IMR-90 (cell line): Measurements from ENCODE around the gene ZSWIM9. TPM values are rescaled to one million over a fixed set of nuclear protein-coding genes. Genes with fewer than 3 reads are reported as not detected.
"Not testable (repeated sequence)": the region's sequence is repeated elsewhere in the genome, so short reads cannot be mapped to it uniquely, and the experiment has no call there.

Source experiments
- ATAC-seq: fragments of 200-7000 bp; cut with Tn5 transposase; 2 replicates; pipeline ENCODE4 v1.9.1; 2020; ENCODE audit warnings: low read depth, mild to moderate bottlenecking, moderate library complexity
- BruUV-seq: library from RNA; stranded (reverse); fragments of 400-500 nt; replicated peaks from 2 replicates; lab custom pipeline; 2021; lab: Mats Ljungman, UMichigan
- CTCF ChIA-PET: fragments of 300-600 bp; formaldehyde crosslinking; extraction: SDS; loops from one replicate; lab custom pipeline; 2021; ENCODE audit warnings: antibody characterized with exemption; lab: Yijun Ruan, JAX
- POLR2A ChIA-PET: fragments of 300-600 bp; sonication (Branson Sonifier 250); formaldehyde crosslinking; loops from one replicate; lab custom pipeline; 2022; ENCODE audit warnings: antibody characterized with exemption; ENCODE audit not compliant: unreplicated experiment; lab: Charles Lee
- DNase-seq: peaks from one replicate; pipeline ENCODE4 v3.0.0; 2013
- H2AFZ ChIP-seq: replicated peaks from 2 replicates; pipeline ENCODE3; 2013; ENCODE audit warnings: low read length, mild to moderate bottlenecking; ENCODE audit not compliant: poor library complexity
- H2AK5ac ChIP-seq: 2 replicates; pipeline ENCODE4 v1.6.1; 2013; ENCODE audit warnings: low read depth, low read length, inconsistent platforms
- H2AK9ac ChIP-seq: replicated peaks from 2 replicates; pipeline ENCODE3; 2013; ENCODE audit warnings: mild to moderate bottlenecking, low read depth, low read length, moderate library complexity; ENCODE audit not compliant: poor library complexity
- H2BK120ac ChIP-seq: 2 replicates; pipeline ENCODE4 v1.6.1; 2013; ENCODE audit warnings: low read depth, low read length, inconsistent platforms
- H2BK15ac ChIP-seq: 3 replicates; pipeline ENCODE4 v1.6.1; 2013; ENCODE audit warnings: low read depth, low read length, inconsistent platforms
- H2BK20ac ChIP-seq: 2 replicates; pipeline ENCODE4 v1.6.1; 2013; ENCODE audit warnings: low read depth, mild to moderate bottlenecking, inconsistent platforms, low read length, moderate library complexity
- H2BK5ac ChIP-seq: 2 replicates; pipeline ENCODE4 v1.6.1; 2013; ENCODE audit warnings: mild to moderate bottlenecking, low read depth, low read length, inconsistent platforms; ENCODE audit not compliant: poor library complexity, severe bottlenecking
- H3K14ac ChIP-seq: replicated peaks from 2 replicates; pipeline ENCODE4 v1.6.1; 2013; ENCODE audit warnings: low read depth, low read length, inconsistent platforms
- H3K18ac ChIP-seq: 2 replicates; pipeline ENCODE4 v1.6.1; 2013; ENCODE audit warnings: low read depth, low read length, control low read depth
- H3K23ac ChIP-seq: 2 replicates; pipeline ENCODE4 v1.6.1; 2013; ENCODE audit warnings: low read depth, low read length, inconsistent platforms
- H3K27ac ChIP-seq: 2 replicates; pipeline ENCODE4 v1.5.1; 2013; ENCODE audit warnings: mild to moderate bottlenecking, control low read depth, low read length; ENCODE audit not compliant: insufficient read depth
- H3K27me3 ChIP-seq: 2 replicates; pipeline ENCODE4 v1.6.1; 2013; ENCODE audit warnings: low read length; ENCODE audit not compliant: control insufficient read depth, insufficient read depth
- H3K36me3 ChIP-seq: 2 replicates; pipeline ENCODE4 v1.6.1; 2013; ENCODE audit warnings: low read length, mixed read lengths; ENCODE audit not compliant: control insufficient read depth, insufficient read depth
- H3K4ac ChIP-seq: 2 replicates; pipeline ENCODE4 v1.6.1; 2013; ENCODE audit warnings: low read depth, low read length, inconsistent platforms
- H3K4me1 ChIP-seq: 2 replicates; pipeline ENCODE4 v1.6.1; 2013; ENCODE audit warnings: low read length, mixed read lengths; ENCODE audit not compliant: control insufficient read depth, insufficient read depth
- H3K4me2 ChIP-seq: 2 replicates; pipeline ENCODE4 v1.6.1; 2013; ENCODE audit warnings: low read depth, mild to moderate bottlenecking, control low read depth, low read length, moderate library complexity
- H3K4me3 ChIP-seq: 2 replicates; pipeline ENCODE4 v1.5.1; 2013; ENCODE audit warnings: low read depth, mild to moderate bottlenecking, control low read depth, low read length, moderate library complexity; ENCODE audit not compliant: insufficient read depth
- H3K56ac ChIP-seq: 2 replicates; pipeline ENCODE4 v1.6.1; 2013; ENCODE audit warnings: low read length, inconsistent platforms; ENCODE audit not compliant: insufficient read depth; ENCODE audit errors: extremely low read depth
- H3K79me1 ChIP-seq, 2 experiments: 2 replicates each; pipeline ENCODE4 v1.6.1; 2013; ENCODE audit warnings: low read length in 2 of 2, inconsistent platforms in 1 of 2, low read depth in 1 of 2
- H3K9ac ChIP-seq: 2 replicates; pipeline ENCODE4 v1.6.1; 2013; ENCODE audit warnings: low read depth, low read length, control low read depth
- H3K9me1 ChIP-seq: 2 replicates; pipeline ENCODE4 v1.6.1; 2013; ENCODE audit warnings: low read length, inconsistent platforms; ENCODE audit not compliant: insufficient read depth
- H3K9me3 ChIP-seq: 2 replicates; pipeline ENCODE4 v1.6.1; 2013; ENCODE audit warnings: low read length; ENCODE audit not compliant: control insufficient read depth, insufficient read depth
- H4K20me1 ChIP-seq: 2 replicates; pipeline ENCODE4 v1.6.1; 2013; ENCODE audit warnings: low read length, inconsistent platforms; ENCODE audit not compliant: insufficient read depth
- H4K5ac ChIP-seq: 2 replicates; pipeline ENCODE4 v1.6.1; 2013; ENCODE audit warnings: mild to moderate bottlenecking, low read depth, low read length, control low read depth
- H4K8ac ChIP-seq, 2 experiments: 2 replicates each; pipeline ENCODE4 v1.6.1; 2013; ENCODE audit warnings: low read depth in 2 of 2, low read length in 2 of 2, control low read depth in 1 of 2, inconsistent platforms in 1 of 2
- H4K91ac ChIP-seq: 2 replicates; pipeline ENCODE4 v1.6.1; 2013; ENCODE audit warnings: low read depth, low read length, inconsistent platforms; ENCODE audit not compliant: insufficient read depth
- WGBS, 2 experiments: methylation state at CpG; one replicate each; pipeline versions ENCODE4 v1.1.5 to v1.1.7; 2013; ENCODE audit warnings: missing lambda C conversion rate in 2 of 2; ENCODE audit not compliant: insufficient read length in 1 of 2; ENCODE audit errors: extremely low coverage in 2 of 2; 5-methylcytosine and 5-hydroxymethylcytosine counted together
- dilution Hi-C: fragments of 300-500 bp; cut with HindIII; formaldehyde crosslinking; loops from one replicate; pipeline ENCODE4 v1.14.3; 2018; ENCODE audit warnings: low sequenced_read_pairs; ENCODE audit not compliant: unreplicated experiment
- in situ Hi-C: fragments of 300-500 bp; cut with MboI; formaldehyde crosslinking; loops from 3 replicates; pipeline ENCODE4 v1.14.3; 2019; ENCODE audit warnings: low sequenced_read_pairs, inconsistent platforms, mixed read lengths
- intact Hi-C: fragments of 100-400 bp; cut with micrococcal nuclease; formaldehyde crosslinking; loops from 2 replicates; pipeline ENCODE4 v1.10.0; 2022
- polyA plus RNA-seq, 3 experiments: library from polyadenylated mRNA; depleted of rRNA; stranded (reverse); fragments of >200 nt; gene quantifications; 2 replicates each; pipeline ENCODE4 v1.2.3, GENCODE V29; 2012; ENCODE audit warnings: low replicate concordance in 1 of 3
- total RNA-seq: library from RNA; depleted of rRNA; stranded (reverse); fragments of >200 nt; gene quantifications from 2 replicates; pipeline ENCODE4 v1.2.3, GENCODE V29; 2012

Gene ZSWIM9
- total and polyA plus RNA-seq, 2 of the 4 experiments (the other 2 are of a cell fraction), result 0.54 to 2.2 TPM

DNA sequence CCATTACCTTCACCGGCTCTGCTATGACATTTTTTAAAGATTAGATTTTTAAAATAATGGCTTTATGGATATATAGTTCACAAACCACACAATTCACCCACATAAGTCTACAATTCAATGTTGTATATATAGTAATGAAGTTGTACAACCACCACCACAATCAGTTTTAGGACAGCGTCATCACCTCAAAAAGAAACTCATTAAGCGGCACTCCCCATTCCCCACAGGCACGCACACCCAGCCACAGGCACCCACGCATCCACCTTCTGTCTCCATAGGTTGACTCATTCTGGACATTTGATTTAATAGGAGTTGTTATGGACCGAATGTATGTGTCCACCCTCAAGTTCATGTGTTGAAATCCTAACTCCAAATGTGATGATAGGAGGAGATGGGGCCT is 71.3 kb downstream of the ZSWIM9 start:
- H3K4me2 ChIP-seq, H2AFZ ChIP-seq, H3K9me1 ChIP-seq, H4K5ac ChIP-seq, H3K9me3 ChIP-seq, H3K18ac ChIP-seq, BruUV-seq, H3K56ac ChIP-seq, H2AK5ac ChIP-seq, H3K79me1 ChIP-seq, H2AK9ac ChIP-seq, H3K23ac ChIP-seq, H3K9ac ChIP-seq, ATAC-seq, in situ Hi-C loops, H4K8ac ChIP-seq, H4K91ac ChIP-seq, H4K20me1 ChIP-seq, H3K27ac ChIP-seq, intact Hi-C loops, POLR2A ChIA-PET, H2BK20ac ChIP-seq, H2BK120ac ChIP-seq, DNase-seq, H3K4ac ChIP-seq, H2BK5ac ChIP-seq, H2BK15ac ChIP-seq, H3K4me1 ChIP-seq, H3K4me3 ChIP-seq, H3K36me3 ChIP-seq, H3K27me3 ChIP-seq, CTCF ChIA-PET, dilution Hi-C loops, H3K14ac ChIP-seq: not testable (repeated sequence)
- WGBS, 2 experiments, result no CpG with 5 or more reads among the region's 6 CpGs
